ENCODE data around the gene SMYD3. TPM values are rescaled to one million over a fixed set of nuclear protein-coding genes. Genes with fewer than 3 reads are reported as not detected.

The SMYD3 gene
- total RNA-seq, 4 donors from 2014 or later = 33.7 to 105 (median 51.4) TPM

GRCh38 chr1:246267896-246268295, 239.2 kb downstream of the SMYD3 start:
- no peaks in the 10 kb centered on the region for H3K9me3 ChIP-seq
- no peak overlapping the region for H3K4me3 ChIP-seq (replicated peaks in 1 of 3)
- 91 to 94% methylated on average over 5 of the region's 5 CpGs for WGBS, 2 donors
- DNase-seq = no peak
- H3K27ac ChIP-seq = no peak overlapping the region
- intact Hi-C loops (cut with DNase I) = no loop called here
- no peaks in the 10 kb centered on the region for H3K4me1 ChIP-seq
- TF ChIP-seq CTCF (IDR thresholded peaks at IDR 0.05) (no peak), POLR2A (IDR thresholded peaks at IDR 0.05) (no peak)
- H3K36me3 ChIP-seq = no peaks in the 10 kb centered on the region
- no peaks in the 10 kb centered on the region for H3K27me3 ChIP-seq

- Histone ChIP-seq H3K4me3 (replicated peaks in 1 of 3) (no peak overlapping the region), H3K36me3 (no peaks in the 10 kb centered on the region), H3K27me3 (no peaks in the 10 kb centered on the region), H3K27ac (no peak overlapping the region), H3K4me1 (no peaks in the 10 kb centered on the region), H3K9me3 (no peaks in the 10 kb centered on the region)
- no peak for DNase-seq
- intact Hi-C loops (cut with DNase I) = no loop called here
- WGBS, 2 donors = 74 to 76% methylated on average over 3 of the region's 3 CpGs
- TF ChIP-seq CTCF (IDR thresholded peaks at IDR 0.05) = no peak
- no peak for TF ChIP-seq POLR2A (IDR thresholded peaks at IDR 0.05)
Observed at GRCh38 chr1:246267426-246267825, 239.7 kb downstream of the SMYD3 start.

GRCh38 chr1:246265481-246265880, 241.6 kb downstream of the SMYD3 start:
- intact Hi-C loops (cut with DNase I) = no loop called here
- Histone ChIP-seq H3K4me3 (replicated peaks in 1 of 3) (no peak overlapping the region), H3K27ac (no peak overlapping the region), H3K9me3 (no peaks in the 10 kb centered on the region), H3K36me3 (no peaks in the 10 kb centered on the region), H3K4me1 (no peaks in the 10 kb centered on the region), H3K27me3 (no peaks in the 10 kb centered on the region)
- WGBS, 2 donors = 91% methylated on average over 2 of the region's 2 CpGs
- DNase-seq = no peak
- TF ChIP-seq CTCF (IDR thresholded peaks at IDR 0.05) (no peak), POLR2A (IDR thresholded peaks at IDR 0.05) (no peak)

- Histone ChIP-seq H3K9me3 (no peaks in the 10 kb centered on the region), H3K27ac (no peak overlapping the region), H3K27me3 (no peaks in the 10 kb centered on the region), H3K4me3 (replicated peaks in 1 of 3) (no peak overlapping the region), H3K36me3 (no peaks in the 10 kb centered on the region), H3K4me1 (no peaks in the 10 kb centered on the region)
- TF ChIP-seq POLR2A (IDR thresholded peaks at IDR 0.05) = no peak
- TF ChIP-seq CTCF (IDR thresholded peaks at IDR 0.05) = no peak
- DNase-seq = no peak
- intact Hi-C loops (cut with DNase I) = no loop called here
- 86 to 95% methylated on average over 6 of the region's 6 CpGs for WGBS, 2 donors
Observed at GRCh38 chr1:246262281-246262680, 244.8 kb downstream of the SMYD3 start.

GRCh38 chr1:246261639-246262038, 245.4 kb downstream of the SMYD3 start:
- no peak for TF ChIP-seq POLR2A (IDR thresholded peaks at IDR 0.05)
- TF ChIP-seq CTCF (IDR thresholded peaks at IDR 0.05) = no peak
- intact Hi-C loops (cut with DNase I) = no loop called here

More at GRCh38 chr1:246261639-246262038, 245.4 kb downstream of the SMYD3 start:
- Histone ChIP-seq H3K27me3 (no peaks in the 10 kb centered on the region), H3K4me1 (no peaks in the 10 kb centered on the region), H3K27ac (no peak overlapping the region), H3K4me3 (replicated peaks in 1 of 3) (no peak overlapping the region), H3K9me3 (no peaks in the 10 kb centered on the region), H3K36me3 (no peaks in the 10 kb centered on the region)
- no peak for DNase-seq
- 86 to 90% methylated on average over 3 of the region's 3 CpGs for WGBS, 2 donors
